HT1080 (cell line): ENCODE data around the gene PIMREG. TPM values are rescaled to one million over a fixed set of nuclear protein-coding genes. Genes with fewer than 3 reads are reported as not detected.
"Not testable (repeated sequence)": the region's sequence is repeated elsewhere in the genome, so short reads cannot be mapped to it uniquely, and the experiment has no call there.

Experiments
- DNase-seq: peaks from one replicate; pipeline ENCODE4 v3.0.0-alpha.2; 2015; ENCODE audit warnings: low read depth
- total RNA-seq: library from RNA; depleted of rRNA; stranded (reverse); fragments of >200 nt; shearing (Covaris generic); gene quantifications from 2 replicates; pipeline ENCODE4 v1.2.3, GENCODE V29; 2014

Gene PIMREG
- total RNA-seq, 1 experiment from 2014 or later, result 12.9 TPM

GRCh38 chr17:6477831-6478383 lies 33.7 kb downstream of the PIMREG start:
- no peak for DNase-seq

GRCh38 chr17:6478486-6478885 lies 34.2 kb downstream of the PIMREG start:
- DNase-seq, result no peak

GRCh38 chr17:6479622-6480302 lies 35.5 kb downstream of the PIMREG start:
- no peak for DNase-seq

- DNase-seq, result no peak
Observed at GRCh38 chr17:6480303-6480675, 36.0 kb downstream of the PIMREG start.

- DNase-seq, result no peak
Observed at GRCh38 chr17:6482105-6482455, 37.8 kb downstream of the PIMREG start.

- not testable (repeated sequence) for DNase-seq
Observed at GRCh38 chr17:6482796-6483195, 38.5 kb downstream of the PIMREG start.

GRCh38 chr17:6483507-6483906 lies 39.3 kb downstream of the PIMREG start:
- DNase-seq, result no peak

GRCh38 chr17:6485646-6486412 lies 41.6 kb downstream of the PIMREG start:
- no peak for DNase-seq

- DNase-seq, result no peak
Observed at GRCh38 chr17:6487251-6488007, 43.2 kb downstream of the PIMREG start.

- no peak for DNase-seq
Observed at GRCh38 chr17:6488008-6488539, 43.8 kb downstream of the PIMREG start.

GRCh38 chr17:6489016-6489550 lies 44.8 kb downstream of the PIMREG start:
- no peak for DNase-seq

- no peak for DNase-seq
Observed at GRCh38 chr17:6491071-6491700, 46.9 kb downstream of the PIMREG start.

GRCh38 chr17:6492892-6493674 lies 48.8 kb downstream of the PIMREG start:
- DNase-seq, result no peak

- no peak for DNase-seq
Observed at GRCh38 chr17:6494239-6494941, 50.1 kb downstream of the PIMREG start.

GRCh38 chr17:6495450-6496115 lies 51.3 kb downstream of the PIMREG start:
- no peak for DNase-seq

GRCh38 chr17:6496116-6496481 lies 51.8 kb downstream of the PIMREG start:
- no peak for DNase-seq

- DNase-seq, result no peak
Observed at GRCh38 chr17:6496640-6497441, 52.6 kb downstream of the PIMREG start.
